ENCODE measurements around the gene APOA4. TPM values are rescaled to one million over a fixed set of nuclear protein-coding genes. Genes with fewer than 3 reads are reported as not detected.

APOA4 gene
- polyA plus RNA-seq, 4 donors: not detected

GRCh38 chr11:116786326-116786725 is 36.8 kb downstream of the APOA4 start:
- no peak for DNase-seq (ENCODE audit: low read depth in 4 of 4, low spot score in 3 of 4)

- no peak for DNase-seq (ENCODE audit: low read depth in 4 of 4, low spot score in 3 of 4)
Observed at GRCh38 chr11:116782728-116783127, 40.4 kb downstream of the APOA4 start.

GRCh38 chr11:116778556-116778955 is 44.5 kb downstream of the APOA4 start:
- DNase-seq (ENCODE audit: low read depth in 4 of 4, low spot score in 3 of 4): no peak

GRCh38 chr11:116777056-116777455 is 46.0 kb downstream of the APOA4 start:
- DNase-seq (ENCODE audit: low read depth in 4 of 4, low spot score in 3 of 4): no peak

GRCh38 chr11:116776522-116776984 is 46.6 kb downstream of the APOA4 start:
- DNase-seq (ENCODE audit: low read depth in 4 of 4, low spot score in 3 of 4): no peak

GRCh38 chr11:116775975-116776374 is 47.1 kb downstream of the APOA4 start:
- DNase-seq (ENCODE audit: low read depth in 4 of 4, low spot score in 3 of 4): no peak

- no peak for DNase-seq (ENCODE audit: low read depth in 4 of 4, low spot score in 3 of 4)
Observed at GRCh38 chr11:116774661-116775060, 48.4 kb downstream of the APOA4 start.

GRCh38 chr11:116773203-116774097 is 49.7 kb downstream of the APOA4 start:
- peak in 2 of 4 donors; percentile 39 to 46 for DNase-seq (ENCODE audit: low read depth in 4 of 4, low spot score in 3 of 4)

- peak; percentile 75 to 82 (median 79) for DNase-seq (ENCODE audit: low read depth in 4 of 4, low spot score in 3 of 4)
Observed at GRCh38 chr11:116772443-116773202, 50.5 kb downstream of the APOA4 start, which contains the start of gene BUD13. TSS of gene BUD13 (minus strand) at chr11:116772987. CDS start at chr11:116772964, 23 bp downstream.

- DNase-seq (ENCODE audit: low read depth in 4 of 4, low spot score in 3 of 4): no peak
Observed at GRCh38 chr11:116771935-116772334, 51.2 kb downstream of the APOA4 start.

Other genes with a start within 250 kb of the APOA4 start
- gene BUD13, start 50.3 kb downstream of the APOA4 start, polyA plus RNA-seq (ENCODE audit: insufficient read length in 4 of 4): 10 to 100 TPM; 30.6 to 38.9 (median 34.4) TPM
- gene ZPR1, start 35.3 kb downstream of the APOA4 start, polyA plus RNA-seq (ENCODE audit: insufficient read length in 4 of 4): 10 to 100 TPM; 30.7 to 59.8 (median 56.4) TPM
- gene APOA5, start 31.4 kb downstream of the APOA4 start, polyA plus RNA-seq (ENCODE audit: insufficient read length in 4 of 4): not detected
- gene APOC3, start 6.6 kb upstream of the APOA4 start, polyA plus RNA-seq (ENCODE audit: insufficient read length in 4 of 4): 10 to 100 TPM in 2 of 4 donors, 1 to 10 TPM in 2; 3.2 to 13.7 (median 9.4) TPM
- gene APOA1, start 14.3 kb upstream of the APOA4 start, polyA plus RNA-seq (ENCODE audit: insufficient read length in 4 of 4): 100 to 1,000 TPM in 2 of 4 donors, 10 to 100 TPM in 2; 53.5 to 128 (median 89.6) TPM